HepG2 (cell line): Measurements from ENCODE around the gene RALB. TPM values are rescaled to one million over a fixed set of nuclear protein-coding genes. Genes with fewer than 3 reads are reported as not detected.

ENCODE experiments used
- NFRKB ChIP-seq: fragments of 450-650 bp; IDR thresholded peaks from 2 replicates; pipeline ENCODE4 v1.6.1; 2017
- PAX8 ChIP-seq: sonication (generic); formaldehyde crosslinking; IDR thresholded peaks from 2 replicates; pipeline ENCODE4 v1.8.0; 2022; ENCODE audit warnings: mild to moderate bottlenecking, missing genetic modification reagents, borderline replicate concordance
- RBFOX2 ChIP-seq: fragments of 200-400 bp; formaldehyde crosslinking; IDR thresholded peaks from 2 replicates; pipeline ENCODE4 v1.6.1; 2017; ENCODE audit warnings: low read depth, mild to moderate bottlenecking, low read length
- RFX5 ChIP-seq: IDR thresholded peaks from 2 replicates; pipeline ENCODE4 v1.6.1; 2011; ENCODE audit warnings: low read depth, low read length, improper control_type of control experiment
- RXRA ChIP-seq: sonication (generic); formaldehyde crosslinking; IDR thresholded peaks from 2 replicates; pipeline ENCODE4 v1.5.1; 2020; ENCODE audit warnings: missing genetic modification reagents
- SMYD3 ChIP-seq: sonication (generic); formaldehyde crosslinking; IDR thresholded peaks from 2 replicates; pipeline ENCODE4 v1.8.1; 2023; ENCODE audit warnings: mild to moderate bottlenecking, missing genetic modification reagents
- TCF12 ChIP-seq, 2 experiments: fragments of 450-650 bp in 1 of 2; sonication (generic) in 1 of 2; formaldehyde crosslinking in 1 of 2; IDR thresholded peaks; 2 replicates each; pipeline versions ENCODE4 v1.6.1 to v1.8.0; 2017 to 2022; ENCODE audit warnings: antibody characterized with exemption in 1 of 2, mild to moderate bottlenecking in 1 of 2, missing genetic modification reagents in 1 of 2, moderate library complexity in 1 of 2
- TCF7L2 ChIP-seq: IDR thresholded peaks from 2 replicates; pipeline ENCODE4 v1.6.1; 2011; ENCODE audit warnings: mild to moderate bottlenecking, low read depth, low read length, moderate library complexity
- ZNF317 ChIP-seq: sonication (generic); formaldehyde crosslinking; IDR thresholded peaks from 2 replicates; pipeline ENCODE4 v1.5.0; 2020; ENCODE audit warnings: mild to moderate bottlenecking, missing genetic modification reagents
- ZNF343 ChIP-seq: sonication (generic); formaldehyde crosslinking; IDR thresholded peaks from 2 replicates; pipeline ENCODE4 v1.4.0; 2020; ENCODE audit warnings: mild to moderate bottlenecking, missing genetic modification reagents
- ZNF567 ChIP-seq: sonication (generic); formaldehyde crosslinking; IDR thresholded peaks from 2 replicates; pipeline ENCODE4 v1.8.1; 2023; ENCODE audit warnings: mild to moderate bottlenecking, missing genetic modification reagents, borderline replicate concordance
- ZNF724P ChIP-seq: sonication (generic); formaldehyde crosslinking; IDR thresholded peaks from 2 replicates; pipeline ENCODE4 v1.8.0; 2022; ENCODE audit warnings: missing genetic modification reagents, borderline replicate concordance
- polyA plus RNA-seq, 8 experiments: library from polyadenylated mRNA; depleted of rRNA in 3 of 8; stranded (reverse) in 7 of 8; unstranded in 1 of 8; fragments of >200 nt; fragmentation: Illumina TruSeq in 4 of 8; extraction: Trizol in 4 of 8; gene quantifications; 2 replicates each; pipeline versions ENCODE4 v1.2.1 to v1.2.3, GENCODE V29; 2011 to 2016; ENCODE audit warnings: low read depth in 4 of 8, missing spikeins in 1 of 8, mixed read lengths in 1 of 8; ENCODE audit not compliant: insufficient read depth in 1 of 8
- total RNA-seq, 5 experiments: library from RNA; depleted of rRNA; stranded (reverse); fragments of >200 nt; fragmentation: Illumina TruSeq; extraction: Trizol; gene quantifications; 2 replicates each; pipeline ENCODE4 v1.2.3, GENCODE V29; 2016; ENCODE audit warnings: low read depth in 1 of 5
- TF ChIP-seq, protein P1 (sequence below): sonication (generic); formaldehyde crosslinking; IDR thresholded peaks from 2 replicates; pipeline ENCODE4 v1.4.0; 2020; ENCODE audit warnings: missing genetic modification reagents
- TF ChIP-seq, protein P2 (sequence below): IDR thresholded peaks from 2 replicates; pipeline ENCODE4 v1.6.1; 2016; ENCODE audit warnings: mild to moderate bottlenecking
- TF ChIP-seq, protein P3 (sequence below): sonication (generic); formaldehyde crosslinking; IDR thresholded peaks from 2 replicates; pipeline ENCODE4 v1.4.0; 2020; ENCODE audit warnings: mild to moderate bottlenecking, missing genetic modification reagents
- TF ChIP-seq, protein P4 (sequence below): sonication (generic); formaldehyde crosslinking; IDR thresholded peaks from 2 replicates; pipeline ENCODE4 v1.4.0; 2020; ENCODE audit warnings: low read depth, missing genetic modification reagents

Gene RALB
- total and polyA plus RNA-seq, 2 of the 13 experiments (the other 11 are each of a cell fraction or from before 2014, with no cell fraction given): 37.8 to 43.2 TPM

DNA sequence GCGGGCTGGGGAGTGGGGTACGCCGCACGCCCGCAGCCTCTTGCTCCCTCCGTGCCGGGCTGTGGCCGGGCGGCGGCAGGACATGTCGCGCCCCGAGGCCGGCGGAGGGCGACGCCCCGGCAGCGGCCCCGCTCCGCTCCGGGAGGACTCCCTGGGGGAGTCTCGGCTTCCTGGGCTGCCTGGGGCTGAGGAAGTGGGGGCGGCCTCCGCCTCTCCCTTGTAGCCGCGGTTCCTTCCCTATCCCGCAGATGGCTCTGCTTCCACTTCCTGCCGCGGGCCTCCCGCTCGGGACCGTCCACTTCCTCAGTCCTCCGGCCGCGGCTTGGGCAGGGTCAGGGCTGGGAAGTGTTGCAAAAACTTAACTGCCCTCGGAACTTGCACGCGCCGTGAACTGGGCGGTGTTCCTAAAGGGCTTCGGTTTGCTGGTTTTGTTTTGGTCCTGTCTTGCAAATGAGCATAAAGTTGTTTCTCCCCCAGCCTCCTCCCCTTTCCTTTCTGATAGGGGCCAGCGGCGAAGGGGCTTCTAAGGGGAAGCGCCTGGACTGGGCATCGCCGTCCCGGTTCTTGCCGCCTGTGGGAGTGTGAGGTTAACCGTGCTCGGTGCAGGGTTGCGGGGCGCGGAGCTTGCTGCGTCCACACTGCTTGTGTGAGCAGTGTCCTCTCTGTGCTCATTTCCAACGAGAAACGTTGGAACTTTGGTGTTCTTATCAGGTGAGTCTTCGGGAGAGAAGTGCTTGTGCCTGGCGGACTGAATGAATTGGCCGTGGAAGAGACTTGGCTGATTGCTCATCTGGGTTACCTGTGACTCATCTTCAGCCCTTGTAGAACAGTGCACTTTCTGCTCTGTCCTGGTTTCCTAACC, 600 bp downstream of the RALB start (continued):
- TF ChIP-seq, protein P1, sequence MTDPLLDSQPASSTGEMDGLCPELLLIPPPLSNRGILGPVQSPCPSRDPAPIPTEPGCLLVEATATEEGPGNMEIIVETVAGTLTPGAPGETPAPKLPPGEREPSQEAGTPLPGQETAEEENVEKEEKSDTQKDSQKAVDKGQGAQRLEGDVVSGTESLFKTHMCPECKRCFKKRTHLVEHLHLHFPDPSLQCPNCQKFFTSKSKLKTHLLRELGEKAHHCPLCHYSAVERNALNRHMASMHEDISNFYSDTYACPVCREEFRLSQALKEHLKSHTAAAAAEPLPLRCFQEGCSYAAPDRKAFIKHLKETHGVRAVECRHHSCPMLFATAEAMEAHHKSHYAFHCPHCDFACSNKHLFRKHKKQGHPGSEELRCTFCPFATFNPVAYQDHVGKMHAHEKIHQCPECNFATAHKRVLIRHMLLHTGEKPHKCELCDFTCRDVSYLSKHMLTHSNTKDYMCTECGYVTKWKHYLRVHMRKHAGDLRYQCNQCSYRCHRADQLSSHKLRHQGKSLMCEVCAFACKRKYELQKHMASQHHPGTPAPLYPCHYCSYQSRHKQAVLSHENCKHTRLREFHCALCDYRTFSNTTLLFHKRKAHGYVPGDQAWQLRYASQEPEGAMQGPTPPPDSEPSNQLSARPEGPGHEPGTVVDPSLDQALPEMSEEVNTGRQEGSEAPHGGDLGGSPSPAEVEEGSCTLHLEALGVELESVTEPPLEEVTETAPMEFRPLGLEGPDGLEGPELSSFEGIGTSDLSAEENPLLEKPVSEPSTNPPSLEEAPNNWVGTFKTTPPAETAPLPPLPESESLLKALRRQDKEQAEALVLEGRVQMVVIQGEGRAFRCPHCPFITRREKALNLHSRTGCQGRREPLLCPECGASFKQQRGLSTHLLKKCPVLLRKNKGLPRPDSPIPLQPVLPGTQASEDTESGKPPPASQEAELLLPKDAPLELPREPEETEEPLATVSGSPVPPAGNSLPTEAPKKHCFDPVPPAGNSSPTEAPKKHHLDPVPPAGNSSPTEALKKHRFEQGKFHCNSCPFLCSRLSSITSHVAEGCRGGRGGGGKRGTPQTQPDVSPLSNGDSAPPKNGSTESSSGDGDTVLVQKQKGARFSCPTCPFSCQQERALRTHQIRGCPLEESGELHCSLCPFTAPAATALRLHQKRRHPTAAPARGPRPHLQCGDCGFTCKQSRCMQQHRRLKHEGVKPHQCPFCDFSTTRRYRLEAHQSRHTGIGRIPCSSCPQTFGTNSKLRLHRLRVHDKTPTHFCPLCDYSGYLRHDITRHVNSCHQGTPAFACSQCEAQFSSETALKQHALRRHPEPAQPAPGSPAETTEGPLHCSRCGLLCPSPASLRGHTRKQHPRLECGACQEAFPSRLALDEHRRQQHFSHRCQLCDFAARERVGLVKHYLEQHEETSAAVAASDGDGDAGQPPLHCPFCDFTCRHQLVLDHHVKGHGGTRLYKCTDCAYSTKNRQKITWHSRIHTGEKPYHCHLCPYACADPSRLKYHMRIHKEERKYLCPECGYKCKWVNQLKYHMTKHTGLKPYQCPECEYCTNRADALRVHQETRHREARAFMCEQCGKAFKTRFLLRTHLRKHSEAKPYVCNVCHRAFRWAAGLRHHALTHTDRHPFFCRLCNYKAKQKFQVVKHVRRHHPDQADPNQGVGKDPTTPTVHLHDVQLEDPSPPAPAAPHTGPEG: peak; percentile 67; the same call in 1 of the 2 replicates
- TF ChIP-seq TCF7L2 (no peak), ZNF724P (CRISPR knock-in tag) (no peak), RBFOX2 (peak; percentile 60), RFX5 (no peak), ZNF343 (CRISPR knock-in tag) (0 out of 2 replicates have a peak, but pooled peaks have one; percentile 61), SMYD3 (CRISPR knock-in tag) (no peak), PAX8 (CRISPR knock-in tag) (no peak), TCF12 (IDR thresholded peaks at IDR 0.05) (no peak), TCF12 (CRISPR knock-in tag; IDR thresholded peaks at IDR 0.05) (no peak), ZNF317 (CRISPR knock-in tag) (peak; percentile 82), NFRKB (no peak), ZNF567 (CRISPR knock-in tag) (no peak), RXRA (CRISPR knock-in tag) (peak; percentile 27; the same call in 1 of the 2 replicates)
- TF ChIP-seq, protein P2, sequence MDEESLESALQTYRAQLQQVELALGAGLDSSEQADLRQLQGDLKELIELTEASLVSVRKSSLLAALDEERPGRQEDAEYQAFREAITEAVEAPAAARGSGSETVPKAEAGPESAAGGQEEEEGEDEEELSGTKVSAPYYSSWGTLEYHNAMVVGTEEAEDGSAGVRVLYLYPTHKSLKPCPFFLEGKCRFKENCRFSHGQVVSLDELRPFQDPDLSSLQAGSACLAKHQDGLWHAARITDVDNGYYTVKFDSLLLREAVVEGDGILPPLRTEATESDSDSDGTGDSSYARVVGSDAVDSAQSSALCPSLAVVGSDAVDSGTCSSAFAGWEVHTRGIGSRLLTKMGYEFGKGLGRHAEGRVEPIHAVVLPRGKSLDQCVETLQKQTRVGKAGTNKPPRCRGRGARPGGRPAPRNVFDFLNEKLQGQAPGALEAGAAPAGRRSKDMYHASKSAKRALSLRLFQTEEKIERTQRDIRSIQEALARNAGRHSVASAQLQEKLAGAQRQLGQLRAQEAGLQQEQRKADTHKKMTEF (CRISPR knock-in tag): no peak
- TF ChIP-seq, protein P3, sequence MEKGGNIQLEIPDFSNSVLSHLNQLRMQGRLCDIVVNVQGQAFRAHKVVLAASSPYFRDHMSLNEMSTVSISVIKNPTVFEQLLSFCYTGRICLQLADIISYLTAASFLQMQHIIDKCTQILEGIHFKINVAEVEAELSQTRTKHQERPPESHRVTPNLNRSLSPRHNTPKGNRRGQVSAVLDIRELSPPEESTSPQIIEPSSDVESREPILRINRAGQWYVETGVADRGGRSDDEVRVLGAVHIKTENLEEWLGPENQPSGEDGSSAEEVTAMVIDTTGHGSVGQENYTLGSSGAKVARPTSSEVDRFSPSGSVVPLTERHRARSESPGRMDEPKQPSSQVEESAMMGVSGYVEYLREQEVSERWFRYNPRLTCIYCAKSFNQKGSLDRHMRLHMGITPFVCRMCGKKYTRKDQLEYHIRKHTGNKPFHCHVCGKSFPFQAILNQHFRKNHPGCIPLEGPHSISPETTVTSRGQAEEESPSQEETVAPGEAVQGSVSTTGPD (CRISPR knock-in tag): no peak
- TF ChIP-seq, protein P4, sequence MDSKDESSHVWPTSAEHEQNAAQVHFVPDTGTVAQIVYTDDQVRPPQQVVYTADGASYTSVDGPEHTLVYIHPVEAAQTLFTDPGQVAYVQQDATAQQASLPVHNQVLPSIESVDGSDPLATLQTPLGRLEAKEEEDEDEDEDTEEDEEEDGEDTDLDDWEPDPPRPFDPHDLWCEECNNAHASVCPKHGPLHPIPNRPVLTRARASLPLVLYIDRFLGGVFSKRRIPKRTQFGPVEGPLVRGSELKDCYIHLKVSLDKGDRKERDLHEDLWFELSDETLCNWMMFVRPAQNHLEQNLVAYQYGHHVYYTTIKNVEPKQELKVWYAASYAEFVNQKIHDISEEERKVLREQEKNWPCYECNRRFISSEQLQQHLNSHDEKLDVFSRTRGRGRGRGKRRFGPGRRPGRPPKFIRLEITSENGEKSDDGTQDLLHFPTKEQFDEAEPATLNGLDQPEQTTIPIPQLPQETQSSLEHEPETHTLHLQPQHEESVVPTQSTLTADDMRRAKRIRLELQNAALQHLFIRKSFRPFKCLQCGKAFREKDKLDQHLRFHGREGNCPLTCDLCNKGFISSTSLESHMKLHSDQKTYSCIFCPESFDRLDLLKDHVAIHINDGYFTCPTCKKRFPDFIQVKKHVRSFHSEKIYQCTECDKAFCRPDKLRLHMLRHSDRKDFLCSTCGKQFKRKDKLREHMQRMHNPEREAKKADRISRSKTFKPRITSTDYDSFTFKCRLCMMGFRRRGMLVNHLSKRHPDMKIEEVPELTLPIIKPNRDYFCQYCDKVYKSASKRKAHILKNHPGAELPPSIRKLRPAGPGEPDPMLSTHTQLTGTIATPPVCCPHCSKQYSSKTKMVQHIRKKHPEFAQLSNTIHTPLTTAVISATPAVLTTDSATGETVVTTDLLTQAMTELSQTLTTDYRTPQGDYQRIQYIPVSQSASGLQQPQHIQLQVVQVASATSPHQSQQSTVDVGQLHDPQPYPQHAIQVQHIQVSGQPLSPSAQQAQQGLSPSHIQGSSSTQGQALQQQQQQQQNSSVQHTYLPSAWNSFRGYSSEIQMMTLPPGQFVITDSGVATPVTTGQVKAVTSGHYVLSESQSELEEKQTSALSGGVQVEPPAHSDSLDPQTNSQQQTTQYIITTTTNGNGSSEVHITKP (CRISPR knock-in tag): no peak
